Mesothelial cell of epicardium (in vitro differentiated cells): ENCODE measurements around the gene NEUROG1. TPM values are rescaled to one million over a fixed set of nuclear protein-coding genes. Genes with fewer than 3 reads are reported as not detected.
"Not testable (repeated sequence)": the region's sequence is repeated elsewhere in the genome, so short reads cannot be mapped to it uniquely, and the experiment has no call there.

Experiments used
- DNase-seq, 2 experiments: peaks; one replicate each; pipeline ENCODE4 v3.0.0; 2021; ENCODE audit warnings: low spot score in 2 of 2; ENCODE audit not compliant: unreplicated experiment in 2 of 2
- H3K27ac Mint-ChIP-seq: 2 replicates; pipeline ENCODE4 v1.8.0; 2021; ENCODE audit warnings: mixed read lengths
- H3K27me3 Mint-ChIP-seq: 2 replicates; pipeline ENCODE4 v1.8.0; 2021; ENCODE audit warnings: low read depth, mixed read lengths
- H3K36me3 Mint-ChIP-seq: 2 replicates; pipeline ENCODE4 v1.8.0; 2021; ENCODE audit warnings: mixed read lengths
- H3K4me1 Mint-ChIP-seq: 2 replicates; pipeline ENCODE4 v1.8.0; 2021; ENCODE audit warnings: mixed read lengths
- H3K4me3 Mint-ChIP-seq: 2 replicates; pipeline ENCODE4 v1.8.0; 2021; ENCODE audit warnings: mild to moderate bottlenecking, moderate library complexity, mixed read lengths
- H3K9me3 Mint-ChIP-seq: 2 replicates; pipeline ENCODE4 v1.8.0; 2021; ENCODE audit warnings: mixed read lengths
- CTCF ChIP-seq: fragments of 200-600 bp; sonication (generic); IDR thresholded peaks from one replicate; pipeline ENCODE4 v1.5.0; 2021; ENCODE audit warnings: antibody characterized with exemption; ENCODE audit not compliant: unreplicated experiment
- total RNA-seq: library from RNA; stranded (reverse); gene quantifications from 3 replicates; pipeline ENCODE4 v1.2.1, GENCODE V29; 2021

Gene NEUROG1
- total RNA-seq, 1 donor from 2014 or later = not detected

- peaks cover 9% of the 10 kb centered on the region for H3K9me3 Mint-ChIP-seq
- DNase-seq = no peak
- no peak for TF ChIP-seq CTCF
- H3K27ac Mint-ChIP-seq = no peak overlapping the region
- no peaks in the 10 kb centered on the region for H3K36me3 Mint-ChIP-seq
- peaks cover 7% of the 10 kb centered on the region for H3K4me1 Mint-ChIP-seq
- H3K4me3 Mint-ChIP-seq = peak overlapping the region; percentile 13
- peaks cover 99% of the 10 kb centered on the region for H3K27me3 Mint-ChIP-seq
Measured at GRCh38 chr5:135534609-135535419, 950 bp downstream of the NEUROG1 start.

GRCh38 chr5:135533794-135534193 is 2.0 kb downstream of the NEUROG1 start:
- no peak for DNase-seq
- TF ChIP-seq CTCF = no peak
- peaks cover 9% of the 10 kb centered on the region for H3K9me3 Mint-ChIP-seq
- H3K36me3 Mint-ChIP-seq = no peaks in the 10 kb centered on the region
- no peak overlapping the region for H3K27ac Mint-ChIP-seq
- H3K27me3 Mint-ChIP-seq = peaks cover 99% of the 10 kb centered on the region
- H3K4me3 Mint-ChIP-seq = no peak overlapping the region
- peaks cover 7% of the 10 kb centered on the region for H3K4me1 Mint-ChIP-seq

- Mint-ChIP-seq H3K27me3 (peaks cover 99% of the 10 kb centered on the region), H3K4me1 (peaks cover 7% of the 10 kb centered on the region), H3K4me3 (no peak overlapping the region), H3K9me3 (peaks cover 9% of the 10 kb centered on the region), H3K36me3 (no peaks in the 10 kb centered on the region), H3K27ac (no peak overlapping the region)
- TF ChIP-seq CTCF = no peak
- no peak for DNase-seq
Measured at GRCh38 chr5:135533334-135533733, 2.4 kb downstream of the NEUROG1 start.

GRCh38 chr5:135529576-135529975 is 6.2 kb downstream of the NEUROG1 start:
- not testable (repeated sequence) for H3K4me3 Mint-ChIP-seq, H3K27ac Mint-ChIP-seq, DNase-seq, H3K9me3 Mint-ChIP-seq, H3K36me3 Mint-ChIP-seq, H3K4me1 Mint-ChIP-seq
- H3K27me3 Mint-ChIP-seq = peaks cover 99% of the 10 kb centered on the region

- H3K27me3 Mint-ChIP-seq = peaks cover 99% of the 10 kb centered on the region
- no peaks in the 10 kb centered on the region for H3K4me1 Mint-ChIP-seq
- no peak overlapping the region for H3K27ac Mint-ChIP-seq
- H3K9me3 Mint-ChIP-seq = peaks cover 22% of the 10 kb centered on the region
- no peak for TF ChIP-seq CTCF
- no peaks in the 10 kb centered on the region for H3K36me3 Mint-ChIP-seq
- no peak for DNase-seq
- no peak overlapping the region for H3K4me3 Mint-ChIP-seq
Measured at GRCh38 chr5:135526924-135527323, 8.8 kb downstream of the NEUROG1 start.

GRCh38 chr5:135521964-135522363 is 13.8 kb downstream of the NEUROG1 start:
- no peaks in the 10 kb centered on the region for H3K36me3 Mint-ChIP-seq
- TF ChIP-seq CTCF = no peak
- DNase-seq = no peak
- H3K27me3 Mint-ChIP-seq = peaks cover 90% of the 10 kb centered on the region
- H3K4me1 Mint-ChIP-seq = no peaks in the 10 kb centered on the region
- H3K4me3 Mint-ChIP-seq = no peak overlapping the region
- peaks cover 32% of the 10 kb centered on the region for H3K9me3 Mint-ChIP-seq
- H3K27ac Mint-ChIP-seq = no peak overlapping the region
